H1 (cell line): Measurements from ENCODE around the gene SLC43A3. TPM values are rescaled to one million over a fixed set of nuclear protein-coding genes. Genes with fewer than 3 reads are reported as not detected.

Experiments used
- CTCF ChIA-PET: fragments of 300-600 bp; sonication (Branson Sonifier 250); formaldehyde crosslinking; loops from one replicate; lab custom pipeline; 2021; ENCODE audit not compliant: partially characterized antibody; lab: Charles Lee
- POLR2A ChIA-PET: fragments of 300-600 bp; sonication (Branson Sonifier 250); formaldehyde crosslinking; loops from one replicate; lab custom pipeline; 2021; ENCODE audit warnings: inconsistent platforms; ENCODE audit not compliant: partially characterized antibody; lab: Charles Lee
- DNase-seq, 2 experiments: peaks; one replicate each; pipeline versions ENCODE4 v3.0.0 to v3.0.0-alpha.2; 2010 to 2022; ENCODE audit warnings: low spot score in 2 of 2, low read depth in 1 of 2, mixed read lengths in 1 of 2
- FAIRE-seq: peaks from 2 replicates; lab custom pipeline; 2011; peaks lifted over from hg19 to GRCh38; lab: Jason Lieb, UNC
- H2AFZ ChIP-seq: 2 replicates; pipeline ENCODE4 v1.8.1; 2012; ENCODE audit warnings: low read length, inconsistent platforms
- H2AK5ac ChIP-seq: 2 replicates; pipeline ENCODE4 v1.6.1; 2013; ENCODE audit warnings: low read depth, low read length
- H2BK120ac ChIP-seq: replicated peaks from 2 replicates; pipeline ENCODE3; 2013; ENCODE audit warnings: low read depth, low read length, inconsistent platforms
- H2BK12ac ChIP-seq: 2 replicates; pipeline ENCODE4 v1.6.1; 2013; ENCODE audit warnings: low read depth, low read length
- H2BK15ac ChIP-seq: 2 replicates; pipeline ENCODE4 v1.6.1; 2013; ENCODE audit warnings: low read length
- H2BK20ac ChIP-seq: 2 replicates; pipeline ENCODE4 v1.6.1; 2013; ENCODE audit warnings: low read length
- H2BK5ac ChIP-seq: 2 replicates; pipeline ENCODE4 v1.6.1; 2013; ENCODE audit warnings: low read depth, low read length
- H3K14ac ChIP-seq: 2 replicates; pipeline ENCODE4 v1.6.1; 2013; ENCODE audit warnings: inconsistent platforms; ENCODE audit not compliant: insufficient read length
- H3K18ac ChIP-seq: 2 replicates; pipeline ENCODE4 v1.6.1; 2013; ENCODE audit warnings: low read length; ENCODE audit errors: extremely low read depth
- H3K23ac ChIP-seq: 2 replicates; pipeline ENCODE4 v1.6.1; 2013; ENCODE audit warnings: inconsistent platforms; ENCODE audit not compliant: insufficient read length
- H3K23me2 ChIP-seq: 2 replicates; pipeline ENCODE4 v1.6.1; 2013; ENCODE audit warnings: low read depth, low read length
- H3K27ac ChIP-seq: 2 replicates; pipeline ENCODE4 v1.6.1; 2011; ENCODE audit warnings: low read depth, low read length, inconsistent platforms
- H3K27me3 ChIP-seq, 4 experiments: replicated peaks in 1 of 4; 1 replicate in 1 of 4; 2 replicates in 3 of 4; pipeline versions ENCODE4 v1.6.1 to v1.8.1; 2011 to 2013; ENCODE audit warnings: low read length in 3 of 4, mild to moderate bottlenecking in 3 of 4, inconsistent platforms in 2 of 4, mixed read lengths in 2 of 4, moderate library complexity in 1 of 4; ENCODE audit not compliant: control insufficient read depth in 3 of 4, insufficient read depth in 3 of 4; ENCODE audit errors: extremely low read depth in 1 of 4
- H3K36me3 ChIP-seq, 4 experiments: 2 replicates each; pipeline versions ENCODE4 v1.6.1 to v1.8.1; 2011 to 2013; ENCODE audit warnings: mild to moderate bottlenecking in 4 of 4, low read length in 3 of 4, moderate library complexity in 2 of 4, control low read depth in 1 of 4, inconsistent platforms in 1 of 4; ENCODE audit not compliant: insufficient read depth in 4 of 4, control insufficient read depth in 2 of 4
- H3K4ac ChIP-seq: replicated peaks from 2 replicates; pipeline ENCODE3; 2013; ENCODE audit warnings: low read length, low read depth, mixed read lengths, inconsistent platforms; ENCODE audit not compliant: insufficient read length
- H3K4me1 ChIP-seq, 4 experiments: replicated peaks in 1 of 4; 1 replicate in 1 of 4; 2 replicates in 3 of 4; pipeline versions ENCODE4 v1.6.1 to v1.8.1; 2011 to 2013; ENCODE audit warnings: low read length in 3 of 4, inconsistent platforms in 2 of 4, mixed read lengths in 1 of 4; ENCODE audit not compliant: insufficient read depth in 4 of 4, control insufficient read depth in 3 of 4
- H3K4me2 ChIP-seq, 2 experiments: 2 replicates each; pipeline versions ENCODE4 v1.6.1 to v1.8.1; 2011 to 2013; ENCODE audit warnings: low read depth in 2 of 2, low read length in 2 of 2, control low read depth in 1 of 2, inconsistent platforms in 1 of 2, mild to moderate bottlenecking in 1 of 2; ENCODE audit not compliant: insufficient read depth in 1 of 2
- H3K4me3 ChIP-seq, 4 experiments: fragments of 200-600, 300-600 bp in 1 of 4; sonication (generic), shearing (Covaris generic), sonication (Bioruptor Twin) in 1 of 4; 2 replicates each; pipeline versions ENCODE4 v1.5.1 to v1.8.1; 2011 to 2016; ENCODE audit warnings: low read length in 4 of 4, low read depth in 3 of 4, control low read depth in 2 of 4, inconsistent platforms in 2 of 4, mild to moderate bottlenecking in 2 of 4, mixed read lengths in 1 of 4, moderate library complexity in 1 of 4; ENCODE audit not compliant: insufficient read depth in 2 of 4; ENCODE audit errors: extremely low read depth in 1 of 4
- H3K56ac ChIP-seq: replicated peaks from 2 replicates; pipeline ENCODE3; 2013; ENCODE audit warnings: low read depth, mild to moderate bottlenecking, mixed read lengths, low read length, inconsistent platforms; ENCODE audit not compliant: insufficient read length
- H3K79me1 ChIP-seq: 2 replicates; pipeline ENCODE4 v1.6.1; 2013; ENCODE audit warnings: low read depth, low read length, control low read depth
- H3K79me2 ChIP-seq, 2 experiments: 2 replicates each; pipeline versions ENCODE4 v1.6.1 to v1.8.1; 2012 to 2013; ENCODE audit warnings: low read length in 2 of 2, mild to moderate bottlenecking in 2 of 2, inconsistent platforms in 1 of 2; ENCODE audit not compliant: insufficient read depth in 2 of 2, control insufficient read depth in 1 of 2
- H3K9ac ChIP-seq, 4 experiments: replicated peaks in 1 of 4; 1 replicate in 1 of 4; 2 replicates in 3 of 4; pipeline versions ENCODE4 v1.6.1 to v1.8.1; 2011 to 2013; ENCODE audit warnings: low read depth in 3 of 4, low read length in 3 of 4, control low read depth in 2 of 4, mild to moderate bottlenecking in 2 of 4, moderate library complexity in 2 of 4, inconsistent platforms in 1 of 4; ENCODE audit errors: extremely low read depth in 1 of 4
- H3K9me3 ChIP-seq, 2 experiments: 2 replicates each; pipeline versions ENCODE4 v1.6.1 to v1.8.1; 2012 to 2013; ENCODE audit warnings: mild to moderate bottlenecking in 2 of 2, moderate library complexity in 2 of 2, control low read depth in 1 of 2, inconsistent platforms in 1 of 2, low read depth in 1 of 2, low read length in 1 of 2, mixed read lengths in 1 of 2; ENCODE audit not compliant: insufficient read depth in 2 of 2
- H4K20me1 ChIP-seq, 2 experiments: replicated peaks in 1 of 2; 2 replicates each; pipeline versions ENCODE3 to v1.8.1; 2011 to 2013; ENCODE audit warnings: inconsistent platforms in 2 of 2, low read length in 2 of 2, mild to moderate bottlenecking in 1 of 2; ENCODE audit not compliant: insufficient read depth in 2 of 2, control insufficient read depth in 1 of 2
- H4K5ac ChIP-seq: 2 replicates; pipeline ENCODE4 v1.6.1; 2013; ENCODE audit warnings: low read length, low read depth, mixed read lengths, inconsistent platforms; ENCODE audit not compliant: insufficient read length
- H4K8ac ChIP-seq: 2 replicates; pipeline ENCODE4 v1.8.0; 2013; ENCODE audit warnings: mild to moderate bottlenecking, moderate library complexity, low read length, inconsistent platforms; ENCODE audit not compliant: insufficient read depth; ENCODE audit errors: extremely low read depth
- H4K91ac ChIP-seq: replicated peaks from 2 replicates; pipeline ENCODE3; 2013; ENCODE audit warnings: low read length, mixed read lengths, inconsistent platforms; ENCODE audit not compliant: insufficient read length
- JUND ChIP-seq: IDR thresholded peaks from 2 replicates; pipeline ENCODE4 v1.6.1; 2011; ENCODE audit warnings: mild to moderate bottlenecking, improper control_type of control experiment, low read length
- KDM5A ChIP-seq: fragments of 200-600 bp; IDR thresholded peaks from 2 replicates; pipeline ENCODE4 v1.7.1; 2012; ENCODE audit warnings: mild to moderate bottlenecking, low read length, inconsistent platforms, mixed read lengths
- SAP30 ChIP-seq: fragments of 300-600 bp; sonication (generic); IDR thresholded peaks from 2 replicates; pipeline ENCODE4 v1.7.1; 2012; ENCODE audit warnings: low read length, moderate library complexity, mild to moderate bottlenecking, inconsistent platforms; ENCODE audit not compliant: insufficient read depth, insufficient replicate concordance
- SIX5 ChIP-seq: IDR thresholded peaks from 2 replicates; pipeline ENCODE4 v1.6.1; 2011; ENCODE audit warnings: mild to moderate bottlenecking, low read depth, low read length
- SP4 ChIP-seq: IDR thresholded peaks from 2 replicates; pipeline ENCODE4 v1.6.1; 2012; ENCODE audit warnings: low read length, inconsistent platforms
- SUZ12 ChIP-seq: fragments of 200-600 bp; sonication (generic); IDR thresholded peaks from 2 replicates; pipeline ENCODE4 v1.6.1; 2012; ENCODE audit warnings: mild to moderate bottlenecking, inconsistent platforms, low read length, moderate library complexity, mixed read lengths
- TBP ChIP-seq: IDR thresholded peaks from 2 replicates; pipeline ENCODE4 v1.6.1; 2011; ENCODE audit warnings: low read depth, low read length, improper control_type of control experiment
- TCF12 ChIP-seq: IDR thresholded peaks from 2 replicates; pipeline ENCODE4 v1.6.1; 2011; ENCODE audit warnings: low read depth, mild to moderate bottlenecking, low read length
- WGBS, 2 experiments: shearing (Covaris generic) in 1 of 2; methylation state at CpG; one replicate each; pipeline versions ENCODE4 v1.1.6 to v1.1.7; 2013 to 2015; ENCODE audit warnings: low lambda C conversion rate in 2 of 2, mixed read lengths in 2 of 2, inconsistent platforms in 1 of 2, low coverage in 1 of 2, missing lambda C conversion rate in 1 of 2; ENCODE audit not compliant: insufficient replicate concordance in 2 of 2, insufficient coverage in 1 of 2, insufficient read length in 1 of 2; ENCODE audit errors: extremely low coverage in 1 of 2, missing lambda C conversion rate in 1 of 2; 5-methylcytosine and 5-hydroxymethylcytosine counted together
- polyA plus RNA-seq, 7 experiments: library from polyadenylated mRNA; depleted of rRNA in 3 of 7; stranded (reverse) in 5 of 7; unstranded in 2 of 7; fragments of >200 nt in 5 of 7; fragments of 200-250 nt in 2 of 7; gene quantifications; 1 replicate in 5 of 7; 2 replicates in 1 of 7; 4 replicates in 1 of 7; pipeline versions ENCODE4 v1.2.1 to v1.2.3, GENCODE V29; 2011 to 2013; ENCODE audit warnings: missing spikeins in 2 of 7, mixed read lengths in 2 of 7
- total RNA-seq: library from RNA; stranded (reverse); fragmentation: NEBNext Ultra II Directional; extraction: Animal tissue kit (Norgen Biotek cat#: 25700); gene quantifications from 2 replicates; pipeline ENCODE4 v1.2.1, GENCODE V29; 2021
- TF ChIP-seq, protein P1 (sequence below): IDR thresholded peaks from 2 replicates; pipeline ENCODE4 v1.6.1; 2011; ENCODE audit warnings: low read depth, mild to moderate bottlenecking, low read length; ENCODE audit not compliant: insufficient read depth

The SLC43A3 gene
- total and polyA plus RNA-seq, 2 of the 8 experiments (the other 6 are each of a cell fraction or from before 2014, with no cell fraction given): 31.8 to 67.8 TPM

DNA sequence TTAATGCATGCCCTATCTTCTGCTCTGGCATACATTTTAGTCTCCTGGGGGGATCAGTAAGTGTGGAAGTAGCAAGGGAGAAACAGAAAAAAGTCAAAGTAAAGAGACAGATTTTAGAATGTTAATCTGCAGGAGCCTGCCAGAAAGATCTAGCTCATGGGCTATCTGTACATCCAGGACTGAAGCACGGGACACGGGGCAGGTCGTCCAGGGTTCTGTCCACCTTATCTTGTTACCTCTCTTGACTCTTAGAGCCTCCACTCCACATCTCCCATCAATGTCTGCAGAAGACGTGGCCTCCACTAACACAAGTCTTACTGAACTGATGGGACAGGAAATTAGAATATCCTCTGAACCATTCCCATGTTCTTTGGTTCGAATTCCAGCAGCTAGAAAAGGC, 1.7 kb upstream of the SLC43A3 start:
- no peak overlapping the region for H3K4me3 ChIP-seq
- no peak overlapping the region for H4K8ac ChIP-seq
- H3K9me3 ChIP-seq: no peaks in the 10 kb centered on the region
- peaks cover 4% of the 10 kb centered on the region; the same call in 1 of the 2 replicates for H3K79me1 ChIP-seq
- no peak overlapping the region for H3K4ac ChIP-seq
- no peak overlapping the region for H4K5ac ChIP-seq
- H2BK12ac ChIP-seq: no peak overlapping the region
- no peak overlapping the region for H2BK20ac ChIP-seq
- peaks cover 0 to 8% (median 0%) of the 10 kb centered on the region in 4 experiments; a peak in 1 of 8 replicates for H3K36me3 ChIP-seq
- no peak overlapping the region for H3K27ac ChIP-seq
- ChIA-PET POLR2A (interaction anchor here (1.1 to 1.7 kb wide), 3 partner anchors 28 to 284 kb away, joined by 3 to 4 read pairs (median 3); partner anchors contain the start of genes MED19 and TMX2), CTCF (interaction anchor here (1.4 to 10.1 kb wide), 3 partner anchors 13 to 65 kb away, joined by 4 to 68 read pairs (median 7); no protein-coding TSS in a partner anchor)
- H2AFZ ChIP-seq: no peak overlapping the region
- no peaks in the 10 kb centered on the region; the same call in 1 of the 2 replicates for H3K23me2 ChIP-seq
- WGBS, 2 experiments: 88% methylated on average over 5 of the region's 5 CpGs; no CpG with 5 or more reads in 1 of the 2 experiments
- no peak overlapping the region for H3K23ac ChIP-seq
- no peak overlapping the region for H4K91ac ChIP-seq
- H3K27me3 ChIP-seq: peaks cover 0 to 11% (median 5%) of the 10 kb centered on the region in 4 experiments; a peak in 5 of 7 replicates
- no peak overlapping the region for H2BK15ac ChIP-seq
- H3K79me2 ChIP-seq: no peaks in the 10 kb centered on the region
- H2AK5ac ChIP-seq: no peak overlapping the region
- no peaks in the 10 kb centered on the region for H4K20me1 ChIP-seq
- no peak overlapping the region for H3K18ac ChIP-seq
- H3K4me1 ChIP-seq: peaks cover 0 to 19% (median 13%) of the 10 kb centered on the region in 4 experiments; a peak in 6 of 7 replicates
- no peak overlapping the region for H3K14ac ChIP-seq
- no peak overlapping the region for H3K56ac ChIP-seq
- H2BK120ac ChIP-seq: no peak overlapping the region
- no peak for FAIRE-seq
- DNase-seq: no peak
- no peak overlapping the region for H3K9ac ChIP-seq
- no peak overlapping the region for H3K4me2 ChIP-seq
- H2BK5ac ChIP-seq: no peak overlapping the region
- TF ChIP-seq TBP: no peak
- TF ChIP-seq SP4: no peak
- no peak for TF ChIP-seq KDM5A
- no peak for TF ChIP-seq SAP30
- no peak for TF ChIP-seq JUND
- no peak for TF ChIP-seq SIX5
- TF ChIP-seq TCF12: no peak
- TF ChIP-seq, protein P1, sequence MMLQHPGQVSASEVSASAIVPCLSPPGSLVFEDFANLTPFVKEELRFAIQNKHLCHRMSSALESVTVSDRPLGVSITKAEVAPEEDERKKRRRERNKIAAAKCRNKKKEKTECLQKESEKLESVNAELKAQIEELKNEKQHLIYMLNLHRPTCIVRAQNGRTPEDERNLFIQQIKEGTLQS: no peak
- no peak for TF ChIP-seq SUZ12
